ENCODE measurements around the gene SIRT2. TPM values are rescaled to one million over a fixed set of nuclear protein-coding genes. Genes with fewer than 3 reads are reported as not detected.

SIRT2 gene
- total and polyA plus RNA-seq, 12 donors: 46.3 to 103 (median 72.6) TPM

DNA sequence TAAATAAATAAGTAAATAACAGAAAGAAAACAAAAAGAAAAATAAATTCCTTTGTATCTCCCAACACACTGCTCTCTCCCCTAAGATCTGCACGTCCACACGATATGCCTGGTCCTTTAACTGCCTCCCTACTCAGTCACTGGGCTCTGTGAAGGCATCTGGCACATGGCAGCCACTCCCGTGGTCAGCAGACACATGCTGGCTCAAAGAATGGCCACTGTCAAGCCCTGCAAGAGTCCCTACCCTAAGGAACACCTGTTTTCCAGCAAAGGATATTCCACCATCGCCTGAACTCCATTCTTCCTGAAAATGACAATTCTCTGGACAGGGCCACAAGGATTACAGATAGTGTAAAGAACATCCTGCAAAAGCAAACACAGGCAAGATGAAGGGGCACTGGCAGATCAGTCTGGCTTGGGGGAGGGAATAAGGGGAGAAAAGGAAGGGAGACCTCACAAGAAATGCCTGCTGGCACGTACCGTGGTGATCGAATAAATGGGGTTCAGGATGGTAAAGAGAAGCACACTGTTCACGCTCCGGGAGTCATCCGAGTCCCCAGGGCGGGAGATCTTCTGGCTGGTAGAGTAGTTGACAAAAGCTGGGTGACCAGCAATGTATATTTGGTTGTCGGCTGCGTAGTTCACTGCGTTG is 53.9 kb downstream of the SIRT2 start:
- no peak for DNase-seq

DNA sequence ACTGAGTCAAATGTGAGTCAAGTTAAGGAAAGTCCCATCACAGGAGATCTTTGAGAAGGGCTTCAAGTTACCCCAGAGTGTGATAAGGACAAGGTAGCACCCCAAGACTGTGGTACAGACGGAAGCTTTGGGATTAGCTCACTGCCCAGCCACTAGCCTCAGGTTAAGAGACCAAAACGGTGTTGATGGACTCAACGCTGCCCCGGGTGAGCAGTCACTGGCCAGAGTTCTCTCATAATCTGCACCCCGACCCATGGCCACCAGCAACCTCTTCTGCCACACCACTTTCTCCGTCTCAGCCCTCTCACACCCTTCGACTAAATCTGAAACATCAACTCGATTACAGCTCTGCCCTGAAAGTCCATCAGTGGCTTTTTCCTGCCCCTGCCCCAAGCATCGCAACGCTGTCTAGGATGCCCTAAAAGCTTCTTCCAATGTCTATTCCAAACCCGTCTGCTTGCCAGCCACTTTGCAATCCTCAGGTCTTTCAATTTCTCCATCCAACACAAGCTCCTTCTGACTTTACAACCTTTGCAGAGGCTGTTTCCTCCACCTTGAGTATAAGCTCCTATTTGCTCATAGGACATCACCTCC is 55.2 kb downstream of the SIRT2 start:
- Histone ChIP-seq H3K36me3 (peaks cover 13 to 94% (median 86%) of the 10 kb centered on the region in 9 donors), H3K27me3 (no peaks in the 10 kb centered on the region), H3K4me3 (no peak overlapping the region), H3K27ac (no peak overlapping the region), H3K4me1 (peaks cover 17 to 74% (median 41%) of the 10 kb centered on the region in 9 donors), H3K9me3 (no peaks in the 10 kb centered on the region)
- intact Hi-C loops (cut with DNase I): loop anchor here in 3 of 10 donors (10.0 kb wide), 3 partner anchors 109 to 209 kb away; no protein-coding TSS in a partner anchor
- DNase-seq (no peak), ATAC-seq (no peak)
- WGBS, 2 donors: 88 to 90% methylated on average over 11 of the region's 11 CpGs
- TF ChIP-seq CTCF (IDR thresholded peaks at IDR 0.05): no peak

More for the DNA sequence above, 53.9 kb downstream of the SIRT2 start:
- intact Hi-C loops (cut with DNase I): loop anchor here in 4 of 10 donors (5.0 to 10.0 kb wide), 4 partner anchors 111 to 211 kb away; no protein-coding TSS in a partner anchor
- Histone ChIP-seq H3K9me3 (no peaks in the 10 kb centered on the region), H3K36me3 (peaks cover 4 to 81% (median 73%) of the 10 kb centered on the region in 9 donors), H3K4me3 (no peak overlapping the region), H3K27ac (no peak overlapping the region), H3K27me3 (no peaks in the 10 kb centered on the region), H3K4me1 (peaks cover 17 to 71% (median 41%) of the 10 kb centered on the region in 9 donors)
- no peak for TF ChIP-seq CTCF (IDR thresholded peaks at IDR 0.05)
- WGBS, 2 donors: 85 to 86% methylated on average over 14 of the region's 14 CpGs
- no peak for ATAC-seq

DNA sequence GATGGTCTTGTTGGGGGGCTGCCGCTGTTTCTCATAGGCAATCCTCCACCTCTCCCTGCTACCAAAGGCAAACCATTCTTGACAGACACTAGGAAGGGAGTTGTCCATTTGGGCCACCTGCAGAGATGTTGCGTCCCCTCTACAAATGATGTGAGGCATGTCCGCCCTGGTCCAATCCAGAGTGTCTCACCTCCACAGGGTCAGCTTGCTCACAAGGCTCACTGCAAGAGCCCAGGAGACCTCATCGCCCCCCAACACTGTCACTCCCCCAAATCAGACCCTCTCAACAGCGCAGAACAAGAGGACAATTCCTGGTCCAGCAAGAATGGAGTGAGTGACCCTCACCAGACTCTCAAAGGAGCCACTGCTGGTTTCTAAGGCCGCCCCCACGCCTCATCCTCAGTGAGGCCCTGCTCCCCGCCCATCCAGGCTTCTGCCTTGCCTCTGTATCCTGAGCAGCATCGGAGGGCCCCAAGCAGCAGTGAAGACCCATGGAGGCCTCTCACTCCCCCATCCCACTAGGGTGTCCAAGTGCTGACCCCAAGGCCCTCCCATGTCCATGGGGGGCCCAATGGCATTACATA is 56.2 kb downstream of the SIRT2 start:
- Histone ChIP-seq H3K9me3 (no peaks in the 10 kb centered on the region), H3K36me3 (peaks cover 18 to 100% (median 95%) of the 10 kb centered on the region in 9 donors), H3K27ac (no peak overlapping the region), H3K27me3 (no peaks in the 10 kb centered on the region), H3K4me1 (peaks cover 10 to 65% (median 34%) of the 10 kb centered on the region in 9 donors), H3K4me3 (no peak overlapping the region)
- intact Hi-C loops (cut with DNase I): loop anchor here in 3 of 10 donors (10.0 kb wide), 3 partner anchors 108 to 208 kb away; no protein-coding TSS in a partner anchor
- ATAC-seq: peak in 1 of 8 donors; percentile 2
- TF ChIP-seq CTCF (IDR thresholded peaks at IDR 0.05): no peak
- no peak for DNase-seq
- 95% methylated on average over 9 of the region's 9 CpGs for WGBS, 2 donors

DNA sequence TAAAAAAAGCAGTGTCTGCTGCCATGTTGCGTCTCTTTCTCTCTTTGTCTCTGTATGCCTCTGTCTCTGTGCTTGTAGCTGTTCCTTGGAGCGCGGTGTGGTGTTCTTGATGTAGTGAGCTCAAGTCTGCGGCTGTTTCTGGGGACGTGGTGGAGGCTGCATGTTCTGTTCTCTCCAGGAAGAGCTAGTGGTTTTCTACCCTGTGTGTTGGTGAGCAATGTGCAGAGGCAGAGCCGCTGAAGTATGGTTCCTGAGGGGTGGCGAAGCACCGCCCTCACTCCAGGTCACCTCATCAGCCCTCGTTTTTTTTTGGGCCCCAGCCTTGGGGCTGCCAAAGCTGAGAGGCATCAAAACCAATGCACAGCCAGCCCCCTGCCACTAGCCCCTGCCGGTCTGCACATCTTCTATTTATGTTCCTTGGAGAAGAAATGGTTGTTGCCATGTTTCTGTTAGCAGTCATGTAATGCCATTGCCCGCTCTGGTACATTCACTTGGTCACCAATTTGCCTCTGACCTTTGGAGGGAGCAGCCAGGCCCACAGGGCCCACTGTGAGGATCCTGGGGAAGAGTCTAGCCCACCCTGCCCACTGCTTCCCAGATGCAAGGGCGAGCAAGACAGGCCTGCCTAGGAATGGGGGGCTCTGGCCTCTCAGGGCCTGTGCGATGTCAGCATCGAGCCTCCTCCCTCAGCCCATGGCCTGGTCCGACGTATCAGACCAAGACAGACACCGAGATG is 56.8 kb downstream of the SIRT2 start:
- Histone ChIP-seq H3K9me3 (no peaks in the 10 kb centered on the region), H3K36me3 (peaks cover 18 to 100% (median 100%) of the 10 kb centered on the region in 9 donors), H3K4me3 (no peak overlapping the region), H3K27ac (peak overlapping the region in 1 of 10 donors; percentile 47), H3K27me3 (no peaks in the 10 kb centered on the region), H3K4me1 (peaks cover 4 to 59% (median 27%) of the 10 kb centered on the region in 9 donors)
- no peak for TF ChIP-seq CTCF (IDR thresholded peaks at IDR 0.05)
- DNase-seq (no peak), ATAC-seq (no peak)
- intact Hi-C loops (cut with DNase I): loop anchor here in 3 of 10 donors (10.0 kb wide), 3 partner anchors 108 to 208 kb away; no protein-coding TSS in a partner anchor
- WGBS, 2 donors: 84 to 89% methylated on average over 17 of the region's 17 CpGs

Data from heart right ventricle (tissue), 16 donors.